GM19023 (cell line): ENCODE data around the gene GALK2.
"Not testable (repeated sequence)": the region's sequence is repeated elsewhere in the genome, so short reads cannot be mapped to it uniquely, and the experiment has no call there.

Experiments used
- ATAC-seq: cut with Tn5 transposase; IDR thresholded peaks from one replicate; pipeline ENCODE4 v1.9.1; 2021; ENCODE audit warnings: mild to moderate bottlenecking, moderate library complexity; ENCODE audit not compliant: unreplicated experiment

The GALK2 gene

GRCh38 chr15:49328941-49329340, 158.9 kb downstream of the GALK2 start:
- no peak for ATAC-seq

GRCh38 chr15:49330166-49330565, 160.1 kb downstream of the GALK2 start:
- no peak for ATAC-seq

GRCh38 chr15:49331442-49331841, 161.4 kb downstream of the GALK2 start:
- ATAC-seq: no peak

GRCh38 chr15:49331951-49332350, 161.9 kb downstream of the GALK2 start:
- no peak for ATAC-seq

GRCh38 chr15:49339656-49340055, 169.6 kb downstream of the GALK2 start:
- no peak for ATAC-seq

- no peak for ATAC-seq
These were observed 173.5 kb downstream of the GALK2 start for GRCh38 chr15:49343546-49343945.

GRCh38 chr15:49354439-49354838, 184.4 kb downstream of the GALK2 start:
- ATAC-seq: not testable (repeated sequence)

- no peak for ATAC-seq
These were observed 191.3 kb downstream of the GALK2 start for GRCh38 chr15:49361370-49361769.

- ATAC-seq: no peak
These were observed 196.4 kb downstream of the GALK2 start for GRCh38 chr15:49366496-49366895.

GRCh38 chr15:49370782-49371181, 200.7 kb downstream of the GALK2 start:
- ATAC-seq: no peak

- no peak for ATAC-seq
These were observed 202.3 kb downstream of the GALK2 start for GRCh38 chr15:49372366-49372765.

GRCh38 chr15:49379996-49380395, 209.9 kb downstream of the GALK2 start:
- no peak for ATAC-seq

- no peak for ATAC-seq
These were observed 210.9 kb downstream of the GALK2 start for GRCh38 chr15:49380912-49381311.
